Activated T-helper 17 cell treated with anti-CD3 and anti-CD28 coated beads, Interleukin-2, amount 50 U/mL, for 72 hours (primary cell): ENCODE measurements around the gene SLC17A1. TPM values are rescaled to one million over a fixed set of nuclear protein-coding genes. Genes with fewer than 3 reads are reported as not detected.

Experiments
- ATAC-seq: fragments of 150-1000 bp; cut with Tn5 transposase; replicated peaks from 2 replicates; pipeline ENCODE4 v1.10.0; 2021; ENCODE audit warnings: mild to moderate bottlenecking, moderate library complexity
- H3K27ac Mint-ChIP-seq: one replicate; pipeline ENCODE4 v1.8.0; 2022; ENCODE audit warnings: mixed read lengths
- H3K27me3 Mint-ChIP-seq: one replicate; pipeline ENCODE4 v1.8.0; 2022; ENCODE audit warnings: mixed read lengths
- H3K36me3 Mint-ChIP-seq: one replicate; pipeline ENCODE4 v1.8.0; 2022; ENCODE audit warnings: low read depth, mild to moderate bottlenecking, mixed read lengths
- H3K4me1 Mint-ChIP-seq: one replicate; pipeline ENCODE4 v1.8.0; 2022; ENCODE audit warnings: mixed read lengths
- H3K4me3 Mint-ChIP-seq: one replicate; pipeline ENCODE4 v1.8.0; 2022; ENCODE audit warnings: mild to moderate bottlenecking, mixed read lengths
- H3K9me3 Mint-ChIP-seq: one replicate; pipeline ENCODE4 v1.8.0; 2022; ENCODE audit warnings: mixed read lengths
- total RNA-seq, 2 donors: library from RNA; stranded (reverse); gene quantifications; one replicate each; pipeline ENCODE4 v1.2.3, GENCODE V29; 2022

The SLC17A1 gene
- total RNA-seq, 2 donors from 2014 or later, result not detected

- H3K27ac Mint-ChIP-seq, result no peak overlapping the region
These were observed 20.1 kb upstream of the SLC17A1 start for GRCh38 chr6:25851961-25852360.

DNA sequence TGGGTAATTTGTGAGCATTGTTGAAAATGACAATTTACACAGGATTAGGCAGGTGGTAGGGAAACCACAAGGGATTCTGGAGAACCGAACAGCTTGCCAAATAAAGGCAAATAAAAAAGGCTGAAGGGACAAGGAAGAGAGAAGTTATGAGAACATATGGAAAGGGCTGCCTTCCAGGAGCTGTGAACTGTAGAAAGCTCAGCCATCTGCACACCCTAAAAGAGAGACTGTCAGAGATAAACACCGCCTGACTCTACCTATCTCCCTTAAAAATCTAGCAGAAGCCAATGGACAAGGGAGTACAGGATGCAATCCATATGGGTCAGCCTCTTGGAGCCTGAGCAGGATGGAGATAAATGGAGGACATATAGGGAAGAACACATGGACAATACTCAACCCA lies 12.7 kb upstream of the SLC17A1 start:
- Mint-ChIP-seq H3K27ac (no peak overlapping the region), H3K36me3 (no peaks in the 10 kb centered on the region), H3K9me3 (no peaks in the 10 kb centered on the region), H3K4me1 (no peaks in the 10 kb centered on the region), H3K27me3 (peaks cover 13% of the 10 kb centered on the region), H3K4me3 (no peak overlapping the region)
- no peak for ATAC-seq

More at GRCh38 chr6:25851961-25852360, 20.1 kb upstream of the SLC17A1 start:
- Mint-ChIP-seq H3K27me3 (peaks cover 4% of the 10 kb centered on the region), H3K9me3 (no peaks in the 10 kb centered on the region), H3K36me3 (no peaks in the 10 kb centered on the region), H3K4me3 (peak overlapping the region; percentile 27), H3K4me1 (peaks cover 11% of the 10 kb centered on the region)
- no peak for ATAC-seq

DNA sequence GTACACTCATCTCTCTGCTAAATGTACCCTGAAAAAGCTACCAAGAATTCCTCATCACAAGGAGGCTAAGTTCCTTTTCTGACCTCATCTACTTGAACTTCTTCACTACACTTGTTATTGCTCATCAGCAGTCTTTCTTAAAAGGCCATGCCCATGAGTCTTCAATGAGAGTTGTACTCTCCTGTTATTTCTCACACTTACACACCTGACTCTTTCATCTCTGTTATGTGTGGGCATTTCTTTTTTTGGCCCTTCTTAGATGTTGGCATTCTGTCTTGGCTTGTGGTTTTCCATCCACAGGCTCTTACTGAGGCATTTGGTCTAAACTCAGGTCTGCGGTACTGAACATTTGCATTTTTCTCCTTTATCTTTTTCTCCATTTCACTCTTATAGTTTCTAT lies 10.7 kb upstream of the SLC17A1 start:
- peak; percentile 95 for ATAC-seq
- Mint-ChIP-seq H3K27me3 (peaks cover 13% of the 10 kb centered on the region), H3K4me1 (no peaks in the 10 kb centered on the region), H3K4me3 (no peak overlapping the region), H3K27ac (no peak overlapping the region), H3K36me3 (no peaks in the 10 kb centered on the region), H3K9me3 (no peaks in the 10 kb centered on the region)

GRCh38 chr6:25835442-25836283 lies 3.8 kb upstream of the SLC17A1 start:
- Mint-ChIP-seq H3K36me3 (no peaks in the 10 kb centered on the region), H3K9me3 (no peaks in the 10 kb centered on the region), H3K4me3 (no peak overlapping the region), H3K27me3 (peaks cover 20% of the 10 kb centered on the region), H3K27ac (no peak overlapping the region), H3K4me1 (no peaks in the 10 kb centered on the region)
- ATAC-seq, result no peak

DNA sequence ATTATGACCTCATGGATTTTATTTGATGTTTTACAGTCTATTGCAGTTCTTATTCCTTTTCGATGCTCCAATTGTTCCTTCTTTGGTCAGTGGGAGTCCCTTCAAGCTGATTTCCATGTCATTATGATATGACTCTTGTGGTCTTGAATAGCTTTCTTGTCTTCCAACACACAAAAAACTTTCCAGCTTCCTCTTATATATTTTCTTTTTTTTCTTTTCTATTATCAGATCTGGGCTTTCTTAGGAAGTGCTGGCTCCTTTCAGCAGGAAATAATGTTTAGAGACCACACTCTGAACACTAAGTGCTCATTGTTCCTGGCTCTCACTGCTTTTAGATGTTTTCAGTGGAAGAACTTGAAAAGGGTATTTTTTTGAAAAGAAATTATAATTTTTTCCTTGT lies 3.1 kb upstream of the SLC17A1 start:
- Mint-ChIP-seq H3K9me3 (no peaks in the 10 kb centered on the region), H3K4me1 (no peaks in the 10 kb centered on the region), H3K27me3 (peaks cover 16% of the 10 kb centered on the region), H3K27ac (no peak overlapping the region), H3K4me3 (no peak overlapping the region), H3K36me3 (no peaks in the 10 kb centered on the region)
- ATAC-seq, result no peak

GRCh38 chr6:25833136-25833535 lies 1.3 kb upstream of the SLC17A1 start:
- no peak for ATAC-seq
- H3K9me3 Mint-ChIP-seq, result no peaks in the 10 kb centered on the region
- no peak overlapping the region for H3K4me3 Mint-ChIP-seq
- peaks cover 5% of the 10 kb centered on the region for H3K4me1 Mint-ChIP-seq
- no peaks in the 10 kb centered on the region for H3K36me3 Mint-ChIP-seq
- H3K27me3 Mint-ChIP-seq, result peaks cover 16% of the 10 kb centered on the region
- H3K27ac Mint-ChIP-seq, result no peak overlapping the region

GRCh38 chr6:25832670-25833069 lies 818 bp upstream of the SLC17A1 start:
- no peak for ATAC-seq

GRCh38 chr6:25832307-25832662 lies 433 bp upstream of the SLC17A1 start:
- no peak overlapping the region for H3K4me3 Mint-ChIP-seq
- peaks cover 5% of the 10 kb centered on the region for H3K4me1 Mint-ChIP-seq
- peaks cover 21% of the 10 kb centered on the region for H3K27me3 Mint-ChIP-seq
- H3K27ac Mint-ChIP-seq, result no peak overlapping the region
- H3K9me3 Mint-ChIP-seq, result no peaks in the 10 kb centered on the region
- ATAC-seq, result no peak
- no peaks in the 10 kb centered on the region for H3K36me3 Mint-ChIP-seq

More at GRCh38 chr6:25832670-25833069, 818 bp upstream of the SLC17A1 start:
- Mint-ChIP-seq H3K36me3 (no peaks in the 10 kb centered on the region), H3K27ac (no peak overlapping the region), H3K4me1 (peaks cover 5% of the 10 kb centered on the region), H3K4me3 (no peak overlapping the region), H3K9me3 (no peaks in the 10 kb centered on the region), H3K27me3 (peaks cover 19% of the 10 kb centered on the region)

DNA sequence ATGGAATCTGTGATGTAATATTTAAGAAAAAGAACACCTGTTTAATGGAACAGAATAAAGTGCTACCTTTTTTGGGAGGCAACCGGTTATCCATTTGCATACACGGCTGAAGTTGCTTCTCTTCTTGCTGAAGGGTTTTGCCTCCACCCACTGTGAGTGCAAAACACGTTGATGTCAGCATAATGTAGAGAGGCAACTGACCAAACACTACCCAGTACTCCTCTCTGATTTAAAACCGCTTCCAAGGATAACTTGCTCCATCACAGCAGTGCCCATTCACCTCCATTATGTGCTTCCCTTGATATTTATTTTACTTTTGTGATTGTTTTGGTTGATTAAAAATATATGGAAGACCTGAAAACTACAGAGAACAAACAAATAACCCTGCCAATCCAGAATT lies 1.4 kb downstream of the SLC17A1 start:
- Mint-ChIP-seq H3K4me3 (no peak overlapping the region), H3K4me1 (peaks cover 5% of the 10 kb centered on the region), H3K9me3 (peaks cover 3% of the 10 kb centered on the region), H3K27ac (no peak overlapping the region), H3K36me3 (no peaks in the 10 kb centered on the region), H3K27me3 (peaks cover 21% of the 10 kb centered on the region)
- no peak for ATAC-seq

- H3K4me1 Mint-ChIP-seq, result peaks cover 5% of the 10 kb centered on the region
- peak overlapping the region; percentile 35 for H3K27ac Mint-ChIP-seq
- no peak overlapping the region for H3K4me3 Mint-ChIP-seq
- H3K36me3 Mint-ChIP-seq, result no peaks in the 10 kb centered on the region
- peak; percentile 96 for ATAC-seq
- peaks cover 5% of the 10 kb centered on the region for H3K9me3 Mint-ChIP-seq
- H3K27me3 Mint-ChIP-seq, result peaks cover 23% of the 10 kb centered on the region
These were observed 2.5 kb downstream of the SLC17A1 start for GRCh38 chr6:25829375-25829774.

DNA sequence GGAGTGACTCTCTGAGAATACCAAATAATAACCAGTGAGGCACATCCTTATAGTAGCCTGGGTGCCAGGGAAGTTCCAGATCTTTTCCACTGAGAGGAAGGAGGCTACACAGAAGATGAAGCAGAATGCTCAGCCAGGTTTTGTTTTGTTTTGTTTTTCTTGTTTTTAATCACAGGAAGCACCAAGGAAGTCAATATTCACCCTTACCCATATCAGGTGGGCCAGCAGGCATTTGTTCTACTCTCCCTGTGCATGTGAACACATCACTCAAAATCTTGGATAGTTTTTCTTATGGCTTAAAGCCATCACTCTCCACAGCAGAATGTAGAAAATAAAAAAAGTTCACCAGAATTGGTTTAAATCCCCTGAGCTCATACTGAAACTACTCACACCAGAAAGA lies 10.5 kb downstream of the SLC17A1 start:
- Mint-ChIP-seq H3K4me3 (no peak overlapping the region), H3K27me3 (peaks cover 18% of the 10 kb centered on the region), H3K27ac (no peak overlapping the region), H3K9me3 (peaks cover 5% of the 10 kb centered on the region), H3K36me3 (no peaks in the 10 kb centered on the region), H3K4me1 (no peaks in the 10 kb centered on the region)
- no peak for ATAC-seq

GRCh38 chr6:25816252-25816651 lies 15.6 kb downstream of the SLC17A1 start:
- no peak overlapping the region for H3K27ac Mint-ChIP-seq
- peaks cover 16% of the 10 kb centered on the region for H3K27me3 Mint-ChIP-seq
- H3K4me1 Mint-ChIP-seq, result no peaks in the 10 kb centered on the region
- ATAC-seq, result no peak
- no peaks in the 10 kb centered on the region for H3K36me3 Mint-ChIP-seq
- H3K9me3 Mint-ChIP-seq, result no peaks in the 10 kb centered on the region
- no peak overlapping the region for H3K4me3 Mint-ChIP-seq

DNA sequence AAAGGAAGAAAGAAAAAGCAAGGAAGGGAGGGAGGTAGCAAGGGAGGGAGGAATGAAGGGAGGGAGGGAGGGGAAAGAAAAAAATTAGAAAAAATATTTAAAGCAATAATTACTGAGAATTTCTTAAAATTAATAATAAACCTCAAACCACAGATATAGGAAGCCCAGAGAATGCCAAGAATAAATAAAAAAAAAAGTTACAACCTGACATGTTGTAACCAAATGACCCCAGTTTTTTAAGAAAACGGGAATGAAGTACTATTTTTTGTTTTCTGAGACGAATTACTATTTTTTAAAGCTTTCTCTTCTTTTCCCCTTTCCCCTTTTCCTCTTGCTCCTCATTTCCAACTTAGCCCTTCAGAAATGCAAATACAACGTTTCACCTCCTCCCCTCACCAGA lies 16.7 kb downstream of the SLC17A1 start:
- Mint-ChIP-seq H3K4me1 (no peaks in the 10 kb centered on the region), H3K4me3 (no peak overlapping the region), H3K9me3 (no peaks in the 10 kb centered on the region), H3K36me3 (no peaks in the 10 kb centered on the region), H3K27me3 (peaks cover 16% of the 10 kb centered on the region), H3K27ac (no peak overlapping the region)
- ATAC-seq, result no peak

GRCh38 chr6:25804804-25805203 lies 27.0 kb downstream of the SLC17A1 start:
- no peak overlapping the region for H3K4me3 Mint-ChIP-seq
- no peak overlapping the region for H3K27ac Mint-ChIP-seq
- no peaks in the 10 kb centered on the region for H3K36me3 Mint-ChIP-seq
- no peak for ATAC-seq
- H3K4me1 Mint-ChIP-seq, result no peaks in the 10 kb centered on the region
- peaks cover 3% of the 10 kb centered on the region for H3K9me3 Mint-ChIP-seq
- H3K27me3 Mint-ChIP-seq, result peaks cover 25% of the 10 kb centered on the region

- Mint-ChIP-seq H3K4me3 (no peak overlapping the region), H3K9me3 (peaks cover 3% of the 10 kb centered on the region), H3K36me3 (no peaks in the 10 kb centered on the region), H3K4me1 (no peaks in the 10 kb centered on the region), H3K27ac (no peak overlapping the region), H3K27me3 (peaks cover 24% of the 10 kb centered on the region)
- no peak for ATAC-seq
These were observed 30.4 kb downstream of the SLC17A1 start for GRCh38 chr6:25801436-25801835.
